Upper lobe of left lung (tissue), 6 donors: ENCODE measurements around the gene THBS1. TPM values are rescaled to one million over a fixed set of nuclear protein-coding genes. Genes with fewer than 3 reads are reported as not detected.

ENCODE experiments used
- ATAC-seq, 2 donors: fragments of 200-7000 bp; cut with Tn5 transposase; one replicate each; pipeline ENCODE4 v1.9.1; 2022; ENCODE audit warnings: mild to moderate bottlenecking in 2 of 2, moderate library complexity in 2 of 2; ENCODE audit not compliant: low FRiP score in 2 of 2
- DNase-seq, 2 donors: peaks; one replicate each; pipeline ENCODE4 v3.0.0-alpha.2; 2019 to 2020
- H3K27ac ChIP-seq, 4 donors: fragments of 200-600 bp; sonication (generic); one replicate each; pipeline ENCODE4 v1.5.1; 2016 to 2019
- H3K27me3 ChIP-seq, 4 donors: fragments of 200-600 bp; sonication (generic); one replicate each; pipeline ENCODE4 v1.5.1; 2017 to 2019
- H3K36me3 ChIP-seq, 4 donors: fragments of 200-600 bp; sonication (generic); one replicate each; pipeline ENCODE4 v1.5.1; 2016 to 2019
- H3K4me1 ChIP-seq, 4 donors: fragments of 200-600 bp; sonication (generic); one replicate each; pipeline ENCODE4 v1.5.1; 2018 to 2019
- H3K4me3 ChIP-seq, 4 donors: fragments of 200-600 bp; sonication (generic); one replicate each; pipeline ENCODE4 v1.5.1; 2017 to 2019; ENCODE audit warnings: mild to moderate bottlenecking in 2 of 4, moderate library complexity in 1 of 4
- H3K9me3 ChIP-seq, 4 donors: fragments of 200-600 bp; sonication (generic); one replicate each; pipeline ENCODE4 v1.5.1; 2018 to 2019
- EP300 ChIP-seq, 4 donors: sonication (generic); formaldehyde crosslinking; IDR thresholded peaks; one replicate each; pipeline ENCODE4 v1.5.1; 2017; ENCODE audit warnings: antibody characterized with exemption in 4 of 4, control low read depth in 2 of 4
- POLR2A ChIP-seq, 4 donors: fragments of 450-650 bp; IDR thresholded peaks; one replicate each; pipeline ENCODE4 v1.5.1; 2016 to 2017; ENCODE audit warnings: antibody characterized with exemption in 4 of 4, mild to moderate bottlenecking in 2 of 4
- POLR2AphosphoS5 ChIP-seq, 2 donors: sonication (generic); formaldehyde crosslinking; IDR thresholded peaks; one replicate each; pipeline ENCODE4 v1.5.1; 2017; ENCODE audit warnings: antibody characterized with exemption in 2 of 2
- WGBS, 2 donors: methylation state at CpG; one replicate each; pipeline ENCODE4 v1.1.5; 2017 to 2018; 5-methylcytosine and 5-hydroxymethylcytosine counted together
- total RNA-seq, 6 donors: library from RNA; depleted of rRNA in 4 of 6; stranded (reverse); fragments of >200 nt in 4 of 6; gene quantifications; one replicate each; pipeline versions ENCODE4 v1.1.0 to v1.2.1, GENCODE V29; 2016 to 2021
- TF ChIP-seq, protein P1 (sequence below), 6 experiments: fragments of 450-650 bp in 4 of 6; fragments of 200-600 bp in 2 of 6; sonication (generic) in 2 of 6; IDR thresholded peaks; one replicate each; pipeline ENCODE4 v1.5.1; 2016 to 2019; ENCODE audit warnings: antibody characterized with exemption in 6 of 6
- donor health status: DM: no; HTN: no; CAD: no; lungs with moderate emphysema.
- donor health status: DM: no; HTN: yes; CAD: no; lungs with severe emphysema.

THBS1 gene
- total RNA-seq, 6 donors from 2014 or later, result 405 to 497 (median 457) TPM

- Histone ChIP-seq H3K27ac (no peak overlapping the region), H3K9me3 (no peaks in the 10 kb centered on the region), H3K27me3 (no peaks in the 10 kb centered on the region), H3K4me3 (no peak overlapping the region), H3K36me3 (no peaks in the 10 kb centered on the region), H3K4me1 (peaks cover 14 to 19% (median 18%) of the 10 kb centered on the region in 4 donors)
- no peak for ATAC-seq
- 84 to 86% methylated on average over 1 of the region's 1 CpG for WGBS, 2 donors
- DNase-seq, result no peak
- no peak for TF ChIP-seq POLR2A (IDR thresholded peaks at IDR 0.05)
- TF ChIP-seq, protein P1, sequence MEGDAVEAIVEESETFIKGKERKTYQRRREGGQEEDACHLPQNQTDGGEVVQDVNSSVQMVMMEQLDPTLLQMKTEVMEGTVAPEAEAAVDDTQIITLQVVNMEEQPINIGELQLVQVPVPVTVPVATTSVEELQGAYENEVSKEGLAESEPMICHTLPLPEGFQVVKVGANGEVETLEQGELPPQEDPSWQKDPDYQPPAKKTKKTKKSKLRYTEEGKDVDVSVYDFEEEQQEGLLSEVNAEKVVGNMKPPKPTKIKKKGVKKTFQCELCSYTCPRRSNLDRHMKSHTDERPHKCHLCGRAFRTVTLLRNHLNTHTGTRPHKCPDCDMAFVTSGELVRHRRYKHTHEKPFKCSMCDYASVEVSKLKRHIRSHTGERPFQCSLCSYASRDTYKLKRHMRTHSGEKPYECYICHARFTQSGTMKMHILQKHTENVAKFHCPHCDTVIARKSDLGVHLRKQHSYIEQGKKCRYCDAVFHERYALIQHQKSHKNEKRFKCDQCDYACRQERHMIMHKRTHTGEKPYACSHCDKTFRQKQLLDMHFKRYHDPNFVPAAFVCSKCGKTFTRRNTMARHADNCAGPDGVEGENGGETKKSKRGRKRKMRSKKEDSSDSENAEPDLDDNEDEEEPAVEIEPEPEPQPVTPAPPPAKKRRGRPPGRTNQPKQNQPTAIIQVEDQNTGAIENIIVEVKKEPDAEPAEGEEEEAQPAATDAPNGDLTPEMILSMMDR (IDR thresholded peaks at IDR 0.05), result no peak
- no peak for TF ChIP-seq EP300 (IDR thresholded peaks at IDR 0.05)
These were observed 41.1 kb downstream of the THBS1 start for GRCh38 chr15:39621976-39622375.

- DNase-seq (no peak), ATAC-seq (no peak)
- H3K27me3 ChIP-seq, result no peaks in the 10 kb centered on the region
- peaks cover 14 to 20% (median 20%) of the 10 kb centered on the region in 4 donors for H3K4me1 ChIP-seq
- no peak overlapping the region for H3K4me3 ChIP-seq
- H3K9me3 ChIP-seq, result no peaks in the 10 kb centered on the region
- H3K36me3 ChIP-seq, result no peaks in the 10 kb centered on the region
- 78 to 83% methylated on average over 6 of the region's 6 CpGs for WGBS, 2 donors
- TF ChIP-seq POLR2AphosphoS5 (IDR thresholded peaks at IDR 0.05), result no peak
- TF ChIP-seq EP300 (IDR thresholded peaks at IDR 0.05), result no peak
- TF ChIP-seq POLR2A (IDR thresholded peaks at IDR 0.05), result no peak
- TF ChIP-seq, protein P1 (IDR thresholded peaks at IDR 0.05), result no peak
- peak overlapping the region in 2 of 4 donors; percentile 8 to 43 for H3K27ac ChIP-seq
These were observed 42.0 kb downstream of the THBS1 start for GRCh38 chr15:39622660-39623516.

DNA sequence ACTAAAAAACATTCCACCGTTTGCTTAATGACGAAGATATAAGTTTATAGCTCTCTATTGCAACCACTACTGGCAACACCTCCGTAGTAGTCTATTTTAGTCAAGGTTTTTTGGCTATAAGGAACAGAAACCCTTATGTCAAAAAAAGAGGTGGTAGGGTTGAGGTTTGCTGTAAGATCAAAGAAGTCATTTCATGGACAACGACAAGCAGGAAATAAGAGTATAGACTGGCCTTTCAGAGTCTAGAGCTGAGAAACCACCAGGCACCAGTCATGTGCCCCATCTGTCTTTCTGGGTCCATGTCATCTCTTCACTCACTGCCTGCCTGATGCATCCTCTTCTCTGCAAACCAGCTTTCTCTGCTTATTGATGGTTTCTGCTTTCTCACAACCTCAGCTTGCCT, 42.7 kb downstream of the THBS1 start:
- TF ChIP-seq POLR2A (IDR thresholded peaks at IDR 0.05) (no peak), POLR2AphosphoS5 (IDR thresholded peaks at IDR 0.05) (no peak), EP300 (IDR thresholded peaks at IDR 0.05) (no peak)
- TF ChIP-seq, protein P1 (IDR thresholded peaks at IDR 0.05), result no peak
- H3K4me3 ChIP-seq, result no peak overlapping the region
- 72 to 78% methylated on average over 4 of the region's 4 CpGs for WGBS, 2 donors
- no peaks in the 10 kb centered on the region for H3K27me3 ChIP-seq
- H3K9me3 ChIP-seq, result no peaks in the 10 kb centered on the region
- no peak for ATAC-seq
- peak overlapping the region in 1 of 4 donors; percentile 4 for H3K27ac ChIP-seq
- H3K4me1 ChIP-seq, result peaks cover 20 to 24% (median 22%) of the 10 kb centered on the region in 4 donors
- DNase-seq, result no peak
- H3K36me3 ChIP-seq, result no peaks in the 10 kb centered on the region

- no peaks in the 10 kb centered on the region for H3K36me3 ChIP-seq
- no peaks in the 10 kb centered on the region for H3K9me3 ChIP-seq
- 48 to 56% methylated on average over 6 of the region's 6 CpGs for WGBS, 2 donors
- peak overlapping the region; percentile 49 to 76 (median 74) for H3K27ac ChIP-seq
- peaks cover 23 to 33% (median 30%) of the 10 kb centered on the region in 4 donors for H3K4me1 ChIP-seq
- peak; percentile 73 to 81 for ATAC-seq
- H3K4me3 ChIP-seq, result no peak overlapping the region
- H3K27me3 ChIP-seq, result no peaks in the 10 kb centered on the region
- TF ChIP-seq, protein P1 (IDR thresholded peaks at IDR 0.05), result peak in 2 of 6 experiments; percentile 7 to 20
- TF ChIP-seq POLR2A (IDR thresholded peaks at IDR 0.05), result peak in 1 of 4 donors; percentile 25
- peak; percentile 24 to 72 for TF ChIP-seq POLR2AphosphoS5 (IDR thresholded peaks at IDR 0.05)
- peak in 1 of 4 donors; percentile 40 for TF ChIP-seq EP300 (IDR thresholded peaks at IDR 0.05)
- peak in 1 of 2 donors; percentile 68 for DNase-seq
These were observed 43.9 kb downstream of the THBS1 start for GRCh38 chr15:39624806-39625205.
